ENCODE results near the gene THADA.

DNA sequence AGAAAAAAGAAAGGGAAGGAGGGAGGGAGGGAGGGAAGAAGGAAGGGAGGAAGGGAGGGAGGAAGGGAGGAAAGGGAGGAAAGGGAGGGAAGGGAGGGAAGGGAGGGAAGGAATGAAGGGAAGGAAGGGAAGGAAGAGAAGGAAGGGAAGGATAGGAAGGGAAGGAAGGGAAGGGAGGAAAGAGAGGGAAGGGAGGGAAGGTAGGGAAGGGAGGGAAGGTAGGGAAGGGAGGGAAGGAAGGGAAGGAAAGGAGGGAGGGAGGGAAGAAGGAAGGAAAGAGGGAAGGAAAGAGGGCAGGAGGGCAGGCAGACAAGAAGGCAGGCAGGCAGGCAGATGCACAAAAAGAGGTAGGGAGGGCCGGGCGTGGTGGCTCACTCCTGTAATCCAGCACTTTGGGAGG is 74.9 kb downstream of the THADA start:
- TF ChIP-seq, protein P1, sequence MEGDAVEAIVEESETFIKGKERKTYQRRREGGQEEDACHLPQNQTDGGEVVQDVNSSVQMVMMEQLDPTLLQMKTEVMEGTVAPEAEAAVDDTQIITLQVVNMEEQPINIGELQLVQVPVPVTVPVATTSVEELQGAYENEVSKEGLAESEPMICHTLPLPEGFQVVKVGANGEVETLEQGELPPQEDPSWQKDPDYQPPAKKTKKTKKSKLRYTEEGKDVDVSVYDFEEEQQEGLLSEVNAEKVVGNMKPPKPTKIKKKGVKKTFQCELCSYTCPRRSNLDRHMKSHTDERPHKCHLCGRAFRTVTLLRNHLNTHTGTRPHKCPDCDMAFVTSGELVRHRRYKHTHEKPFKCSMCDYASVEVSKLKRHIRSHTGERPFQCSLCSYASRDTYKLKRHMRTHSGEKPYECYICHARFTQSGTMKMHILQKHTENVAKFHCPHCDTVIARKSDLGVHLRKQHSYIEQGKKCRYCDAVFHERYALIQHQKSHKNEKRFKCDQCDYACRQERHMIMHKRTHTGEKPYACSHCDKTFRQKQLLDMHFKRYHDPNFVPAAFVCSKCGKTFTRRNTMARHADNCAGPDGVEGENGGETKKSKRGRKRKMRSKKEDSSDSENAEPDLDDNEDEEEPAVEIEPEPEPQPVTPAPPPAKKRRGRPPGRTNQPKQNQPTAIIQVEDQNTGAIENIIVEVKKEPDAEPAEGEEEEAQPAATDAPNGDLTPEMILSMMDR (optimal IDR thresholded peaks at IDR 0.05 in 1 of 3, IDR thresholded peaks at IDR 0.05 in 1 of 3, conservative IDR thresholded peaks at IDR 0.05 in 1 of 3; ENCODE audit: extremely low read depth in 1 of 3, insufficient read depth in 2 of 3, low read length in 3 of 3), result no peak
- TF ChIP-seq EZH2 (IDR thresholded peaks at IDR 0.05; ENCODE audit: low read length), result no peak

Measured in keratinocyte (primary cell).